Left ventricle myocardium inferior (tissue), 1 donor: ENCODE measurements around the gene GNB2. TPM values are rescaled to one million over a fixed set of nuclear protein-coding genes. Genes with fewer than 3 reads are reported as not detected.
"Not testable (repeated sequence)": the region's sequence is repeated elsewhere in the genome, so short reads cannot be mapped to it uniquely, and the experiment has no call there.

ENCODE experiments used
- DNase-seq: peaks from one replicate; pipeline ENCODE4 v3.0.0-alpha.2; 2020
- H3K27ac ChIP-seq: fragments of 200-600 bp; replicated peaks from 2 replicates; pipeline ENCODE4 v1.8.0; 2021
- H3K27me3 ChIP-seq: fragments of 200-600 bp; 2 replicates; pipeline ENCODE4 v1.8.0; 2021; ENCODE audit warnings: low read depth
- H3K36me3 ChIP-seq: fragments of 200-600 bp; 2 replicates; pipeline ENCODE4 v1.8.0; 2021
- H3K4me1 ChIP-seq: fragments of 200-600 bp; 2 replicates; pipeline ENCODE4 v1.8.0; 2021
- H3K4me3 ChIP-seq: fragments of 200-600 bp; 2 replicates; pipeline ENCODE4 v1.8.0; 2021; ENCODE audit warnings: mild to moderate bottlenecking, moderate library complexity
- H3K9me3 ChIP-seq: fragments of 200-600 bp; replicated peaks from 2 replicates; pipeline ENCODE4 v1.8.0; 2021
- intact Hi-C: fragments of 100-400 bp; cut with micrococcal nuclease; formaldehyde crosslinking; loops from one replicate; pipeline ENCODE4 v1.11.0; 2022
- total RNA-seq: library from RNA; stranded (reverse); fragmentation: NEBNext Ultra II Directional; extraction: Animal tissue kit (Norgen Biotek cat#: 25700); gene quantifications from one replicate; pipeline ENCODE4 v1.2.1, GENCODE V29; 2021
- TF ChIP-seq, protein P1 (sequence below): fragments of 200-600 bp; IDR thresholded peaks from 2 replicates; pipeline ENCODE4 v1.8.0; 2021; ENCODE audit warnings: antibody characterized with exemption, mild to moderate bottlenecking, borderline replicate concordance
- donor health status: DM: no; HTN: yes; CAD: no; lungs with severe emphysema.

The GNB2 gene
- total RNA-seq, 1 donor from 2014 or later: 98.3 TPM

GRCh38 chr7:100722480-100723212 lies 49.1 kb downstream of the GNB2 start:
- H3K4me1 ChIP-seq: peaks cover 8% of the 10 kb centered on the region
- no peak overlapping the region for H3K4me3 ChIP-seq
- peaks cover 6% of the 10 kb centered on the region for H3K9me3 ChIP-seq
- no peak for DNase-seq
- H3K36me3 ChIP-seq: no peaks in the 10 kb centered on the region
- no peak overlapping the region for H3K27ac ChIP-seq
- H3K27me3 ChIP-seq: peaks cover 83% of the 10 kb centered on the region
- TF ChIP-seq, protein P1, sequence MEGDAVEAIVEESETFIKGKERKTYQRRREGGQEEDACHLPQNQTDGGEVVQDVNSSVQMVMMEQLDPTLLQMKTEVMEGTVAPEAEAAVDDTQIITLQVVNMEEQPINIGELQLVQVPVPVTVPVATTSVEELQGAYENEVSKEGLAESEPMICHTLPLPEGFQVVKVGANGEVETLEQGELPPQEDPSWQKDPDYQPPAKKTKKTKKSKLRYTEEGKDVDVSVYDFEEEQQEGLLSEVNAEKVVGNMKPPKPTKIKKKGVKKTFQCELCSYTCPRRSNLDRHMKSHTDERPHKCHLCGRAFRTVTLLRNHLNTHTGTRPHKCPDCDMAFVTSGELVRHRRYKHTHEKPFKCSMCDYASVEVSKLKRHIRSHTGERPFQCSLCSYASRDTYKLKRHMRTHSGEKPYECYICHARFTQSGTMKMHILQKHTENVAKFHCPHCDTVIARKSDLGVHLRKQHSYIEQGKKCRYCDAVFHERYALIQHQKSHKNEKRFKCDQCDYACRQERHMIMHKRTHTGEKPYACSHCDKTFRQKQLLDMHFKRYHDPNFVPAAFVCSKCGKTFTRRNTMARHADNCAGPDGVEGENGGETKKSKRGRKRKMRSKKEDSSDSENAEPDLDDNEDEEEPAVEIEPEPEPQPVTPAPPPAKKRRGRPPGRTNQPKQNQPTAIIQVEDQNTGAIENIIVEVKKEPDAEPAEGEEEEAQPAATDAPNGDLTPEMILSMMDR: no peak
- intact Hi-C loops: no loop called here

GRCh38 chr7:100723732-100724275 lies 50.3 kb downstream of the GNB2 start:
- H3K36me3 ChIP-seq: no peaks in the 10 kb centered on the region
- peaks cover 8% of the 10 kb centered on the region for H3K4me1 ChIP-seq
- intact Hi-C loops: no loop called here
- DNase-seq: no peak
- no peaks in the 10 kb centered on the region for H3K9me3 ChIP-seq
- H3K4me3 ChIP-seq: no peak overlapping the region
- H3K27me3 ChIP-seq: peaks cover 94% of the 10 kb centered on the region
- TF ChIP-seq, protein P1: no peak
- no peak overlapping the region for H3K27ac ChIP-seq

- H3K9me3 ChIP-seq, H3K4me1 ChIP-seq, H3K27ac ChIP-seq, intact Hi-C loops, H3K4me3 ChIP-seq, DNase-seq, H3K36me3 ChIP-seq: not testable (repeated sequence)
- H3K27me3 ChIP-seq: peaks cover 90% of the 10 kb centered on the region
Measured at GRCh38 chr7:100724364-100724763, 50.8 kb downstream of the GNB2 start.

GRCh38 chr7:100726996-100727761 lies 53.6 kb downstream of the GNB2 start:
- TF ChIP-seq, protein P1: no peak
- Histone ChIP-seq H3K4me1 (no peaks in the 10 kb centered on the region), H3K9me3 (no peaks in the 10 kb centered on the region), H3K27ac (no peak overlapping the region), H3K4me3 (no peak overlapping the region), H3K27me3 (peaks cover 87% of the 10 kb centered on the region), H3K36me3 (no peaks in the 10 kb centered on the region)
- intact Hi-C loops: loop anchor here (5.0 kb wide), 1 partner anchor 260 kb away; no protein-coding TSS in a partner anchor
- no peak for DNase-seq

DNA sequence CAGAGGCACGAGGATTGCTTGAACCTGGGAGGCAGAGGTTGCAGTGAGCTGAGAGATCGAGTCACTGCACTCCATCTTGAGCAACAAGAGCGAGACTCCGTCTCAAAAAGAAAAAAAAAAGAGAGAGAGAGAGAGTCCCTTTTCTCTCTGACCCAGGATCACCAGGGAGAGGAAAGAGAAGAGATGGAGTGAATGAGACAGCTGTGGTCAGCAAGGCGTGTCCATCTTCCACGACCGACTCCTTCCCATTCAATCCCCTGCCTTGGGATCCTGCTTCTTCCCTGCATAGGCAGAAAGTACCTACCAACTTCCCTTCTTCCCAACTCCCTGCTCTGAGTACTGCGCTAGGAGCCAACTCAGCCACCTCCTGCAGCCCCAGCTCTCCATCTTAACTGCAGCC lies 54.7 kb downstream of the GNB2 start:
- no peak overlapping the region for H3K27ac ChIP-seq
- H3K36me3 ChIP-seq: no peaks in the 10 kb centered on the region
- H3K4me1 ChIP-seq: no peaks in the 10 kb centered on the region
- TF ChIP-seq, protein P1: no peak
- intact Hi-C loops: loop anchor here (5.0 kb wide), 1 partner anchor 261 kb away; no protein-coding TSS in a partner anchor
- no peaks in the 10 kb centered on the region for H3K9me3 ChIP-seq
- no peak overlapping the region for H3K4me3 ChIP-seq
- no peak for DNase-seq
- peaks cover 87% of the 10 kb centered on the region for H3K27me3 ChIP-seq

Other genes starting within 250 kb of the GNB2 start
- 4.6 TPM for gene ZCWPW1, start 245.0 kb upstream of the GNB2 start, total RNA-seq
- gene MEPCE, start 243.9 kb upstream of the GNB2 start, total RNA-seq: 23.6 TPM
- gene PPP1R35, start 237.2 kb upstream of the GNB2 start, total RNA-seq: 10.8 TPM
- 0.88 TPM for gene SPACDR, start 209.5 kb upstream of the GNB2 start, total RNA-seq
- 47.5 TPM for gene TSC22D4, start 194.5 kb upstream of the GNB2 start, total RNA-seq
- 0.38 TPM for gene NYAP1, start 189.8 kb upstream of the GNB2 start, total RNA-seq
- 26.6 TPM for gene AGFG2, start 134.5 kb upstream of the GNB2 start, total RNA-seq
- gene SAP25, start 99.8 kb upstream of the GNB2 start, total RNA-seq: 1.1 TPM
- gene LRCH4, start 87.6 kb upstream of the GNB2 start, total RNA-seq: 26.6 TPM
- gene FBXO24, start 87.4 kb upstream of the GNB2 start, total RNA-seq: 0.25 TPM
- 40.8 TPM for gene PCOLCE, start 71.4 kb upstream of the GNB2 start, total RNA-seq
- 10.2 TPM for gene MOSPD3, start 61.2 kb upstream of the GNB2 start, total RNA-seq
- gene TFR2, start 32.2 kb upstream of the GNB2 start, total RNA-seq: 0.25 TPM
- not detected for gene ACTL6B, start 17.3 kb upstream of the GNB2 start, total RNA-seq
- 24.5 TPM for gene GIGYF1, start 20.5 kb downstream of the GNB2 start, total RNA-seq
- gene POP7, start 32.4 kb downstream of the GNB2 start, total RNA-seq: 30.6 TPM
- not detected for gene EPO, start 46.7 kb downstream of the GNB2 start, total RNA-seq
- not detected for gene ZAN, start 59.9 kb downstream of the GNB2 start, total RNA-seq
- gene EPHB4, start 153.8 kb downstream of the GNB2 start, total RNA-seq: 20.3 TPM
- 10.9 TPM for gene SLC12A9, start 179.0 kb downstream of the GNB2 start, total RNA-seq
- gene TRIP6, start 193.6 kb downstream of the GNB2 start, total RNA-seq: 11.7 TPM
- gene SRRT, start 201.4 kb downstream of the GNB2 start, total RNA-seq: 51.3 TPM
- gene UFSP1, start 216.0 kb downstream of the GNB2 start, total RNA-seq: 2.4 TPM
- 0.49 TPM for gene ACHE, start 222.1 kb downstream of the GNB2 start, total RNA-seq